ENCODE data around the gene CRYZL1. TPM values are rescaled to one million over a fixed set of nuclear protein-coding genes. Genes with fewer than 3 reads are reported as not detected.

Gene CRYZL1
- polyA plus RNA-seq (2013, experiment 1 of 2): 50.0 TPM
- 49.1 TPM for polyA plus RNA-seq (2013, experiment 2 of 2)

- peak within 1 kb of the TSS; percentile 89 for H2BK5ac ChIP-seq (ENCODE audit: low read length)
- peak within 1 kb of the TSS; percentile 51 for H3K14ac ChIP-seq (ENCODE audit: low read length)
- H4K91ac ChIP-seq (ENCODE audit: low read depth, low read length, poor library complexity): peak within 1 kb of the TSS; percentile 70
- peak within 1 kb of the TSS; percentile 67 for H3K4me2 ChIP-seq (ENCODE audit: insufficient read depth, low read length, poor library complexity, severe bottlenecking)
- H3K18ac ChIP-seq (ENCODE audit: low read length): peak within 1 kb of the TSS; percentile 99
- H3K4ac ChIP-seq (ENCODE audit: low read length): no peak within 1 kb of the TSS
- no CpG with 5 or more reads among the region's 38 CpGs for WGBS, 2 donors (ENCODE audit: extremely low coverage in 2 of 2, insufficient read length in 2 of 2, insufficient replicate concordance in 1 of 2)
- peak within 1 kb of the TSS; percentile 93 for H3K9ac ChIP-seq (ENCODE audit: low read depth, low read length, poor library complexity)
- peak within 1 kb of the TSS; percentile 91 for H3K27ac ChIP-seq (replicated peaks; ENCODE audit: low read length)
- peaks cover 0 to 22% of the 10 kb centered on the region in 2 donors for H3K36me3 ChIP-seq (replicated peaks in 1 of 2; ENCODE audit: control insufficient read depth in 2 of 2, insufficient read depth in 2 of 2, low read length in 2 of 2)
- peak within 1 kb of the TSS; percentile 75 to 96 for H3K4me3 ChIP-seq (ENCODE audit: low read length in 2 of 2)
- peak within 1 kb of the TSS; percentile 89 for H2AFZ ChIP-seq (ENCODE audit: low read length)
- no peak within 1 kb of the TSS for H2BK120ac ChIP-seq (ENCODE audit: low read depth, low read length)
- no peaks in the 10 kb centered on the region for H3K79me1 ChIP-seq (ENCODE audit: low read depth, low read length)
- H4K8ac ChIP-seq (ENCODE audit: low read depth, low read length): no peak within 1 kb of the TSS
- H2AK5ac ChIP-seq (ENCODE audit: low read depth, low read length): peak within 1 kb of the TSS; percentile 26
- DNase-seq (ENCODE audit: low spot score): peak; percentile 99
- H3K9me3 ChIP-seq (replicated peaks in 1 of 2; ENCODE audit: control insufficient read depth in 2 of 2, insufficient read depth in 1 of 2, low read depth in 1 of 2, low read length in 2 of 2): peaks cover 0 to 4% of the 10 kb centered on the region in 2 donors
- H3K23ac ChIP-seq (ENCODE audit: low read depth, low read length, poor library complexity): peak within 1 kb of the TSS; percentile 99
- H3K27me3 ChIP-seq (ENCODE audit: control insufficient read depth in 3 of 3, insufficient read depth in 3 of 3, low read depth in 1 of 3, low read length in 3 of 3): no peaks in the 10 kb centered on the region
- H2BK15ac ChIP-seq (ENCODE audit: low read length): peak within 1 kb of the TSS; percentile 66
- peak within 1 kb of the TSS; percentile 19 for H2BK12ac ChIP-seq (ENCODE audit: low read length)
- no peaks in the 10 kb centered on the region for H3K4me1 ChIP-seq (ENCODE audit: control insufficient read depth in 2 of 2, insufficient read depth in 1 of 2, low read depth in 1 of 2, low read length in 2 of 2)
Measured at GRCh38 chr21:33641352-33642026, at the start of gene CRYZL1. CRYZL1 (minus strand) TSS chr21:33641741; CDS start chr21:33631551, 10,190 bp downstream.

- H2BK12ac ChIP-seq (ENCODE audit: low read length): no peak overlapping the region
- H3K4me1 ChIP-seq (ENCODE audit: control insufficient read depth in 2 of 2, insufficient read depth in 1 of 2, low read depth in 1 of 2, low read length in 2 of 2): peaks cover 13 to 32% of the 10 kb centered on the region in 2 donors
- no peak overlapping the region for H2AK5ac ChIP-seq (ENCODE audit: low read depth, low read length)
- H3K9ac ChIP-seq (ENCODE audit: low read depth, low read length, poor library complexity): no peak overlapping the region
- no peak overlapping the region for H2BK120ac ChIP-seq (ENCODE audit: low read depth, low read length)
- no peak overlapping the region for H4K8ac ChIP-seq (ENCODE audit: low read depth, low read length)
- H3K4me3 ChIP-seq (ENCODE audit: low read length in 2 of 2): no peak overlapping the region
- no peak overlapping the region for H3K4ac ChIP-seq (ENCODE audit: low read length)
- H3K27me3 ChIP-seq (ENCODE audit: control insufficient read depth in 3 of 3, insufficient read depth in 3 of 3, low read depth in 1 of 3, low read length in 3 of 3): no peaks in the 10 kb centered on the region
- H3K27ac ChIP-seq (replicated peaks; ENCODE audit: low read length): no peak overlapping the region
- WGBS, 2 donors (ENCODE audit: extremely low coverage in 2 of 2, insufficient read length in 2 of 2, insufficient replicate concordance in 1 of 2): no CpG with 5 or more reads among the region's 5 CpGs
- H3K23ac ChIP-seq (ENCODE audit: low read depth, low read length, poor library complexity): no peak overlapping the region
- DNase-seq (ENCODE audit: low spot score): no peak
- no peaks in the 10 kb centered on the region for H3K9me3 ChIP-seq (replicated peaks in 1 of 2; ENCODE audit: control insufficient read depth in 2 of 2, insufficient read depth in 1 of 2, low read depth in 1 of 2, low read length in 2 of 2)
- H2AFZ ChIP-seq (ENCODE audit: low read length): no peak overlapping the region
- peaks cover 0 to 4% of the 10 kb centered on the region in 2 donors for H3K36me3 ChIP-seq (replicated peaks in 1 of 2; ENCODE audit: control insufficient read depth in 2 of 2, insufficient read depth in 2 of 2, low read length in 2 of 2)
- no peak overlapping the region for H4K91ac ChIP-seq (ENCODE audit: low read depth, low read length, poor library complexity)
- no peak overlapping the region for H3K4me2 ChIP-seq (ENCODE audit: insufficient read depth, low read length, poor library complexity, severe bottlenecking)
- H3K14ac ChIP-seq (ENCODE audit: low read length): no peak overlapping the region
- H3K79me1 ChIP-seq (ENCODE audit: low read depth, low read length): peaks cover 4% of the 10 kb centered on the region
- H3K18ac ChIP-seq (ENCODE audit: low read length): no peak overlapping the region
- H2BK15ac ChIP-seq (ENCODE audit: low read length): no peak overlapping the region
- no peak overlapping the region for H2BK5ac ChIP-seq (ENCODE audit: low read length)
Measured at GRCh38 chr21:33690874-33691273, 49.3 kb upstream of the CRYZL1 start.

- no peak overlapping the region for H2AFZ ChIP-seq (ENCODE audit: low read length)
- no peaks in the 10 kb centered on the region for H3K9me3 ChIP-seq (replicated peaks in 1 of 2; ENCODE audit: control insufficient read depth in 2 of 2, insufficient read depth in 1 of 2, low read depth in 1 of 2, low read length in 2 of 2)
- no peak for DNase-seq (ENCODE audit: low spot score)
- H3K4me2 ChIP-seq (ENCODE audit: insufficient read depth, low read length, poor library complexity, severe bottlenecking): no peak overlapping the region
- no peak overlapping the region for H4K91ac ChIP-seq (ENCODE audit: low read depth, low read length, poor library complexity)
- H2AK5ac ChIP-seq (ENCODE audit: low read depth, low read length): no peak overlapping the region
- H4K8ac ChIP-seq (ENCODE audit: low read depth, low read length): no peak overlapping the region
- H3K23ac ChIP-seq (ENCODE audit: low read depth, low read length, poor library complexity): no peak overlapping the region
- H3K27ac ChIP-seq (replicated peaks; ENCODE audit: low read length): no peak overlapping the region
- peaks cover 15 to 49% of the 10 kb centered on the region in 2 donors for H3K4me1 ChIP-seq (ENCODE audit: control insufficient read depth in 2 of 2, insufficient read depth in 1 of 2, low read depth in 1 of 2, low read length in 2 of 2)
- no peak overlapping the region for H3K4me3 ChIP-seq (ENCODE audit: low read length in 2 of 2)
- no peak overlapping the region for H2BK120ac ChIP-seq (ENCODE audit: low read depth, low read length)
- H3K9ac ChIP-seq (ENCODE audit: low read depth, low read length, poor library complexity): no peak overlapping the region
- peaks cover 0 to 4% of the 10 kb centered on the region in 2 donors for H3K36me3 ChIP-seq (replicated peaks in 1 of 2; ENCODE audit: control insufficient read depth in 2 of 2, insufficient read depth in 2 of 2, low read length in 2 of 2)
- no peak overlapping the region for H2BK15ac ChIP-seq (ENCODE audit: low read length)
- H2BK12ac ChIP-seq (ENCODE audit: low read length): no peak overlapping the region
- no peak overlapping the region for H2BK5ac ChIP-seq (ENCODE audit: low read length)
- H3K14ac ChIP-seq (ENCODE audit: low read length): no peak overlapping the region
- no peak overlapping the region for H3K18ac ChIP-seq (ENCODE audit: low read length)
- no peak overlapping the region for H3K4ac ChIP-seq (ENCODE audit: low read length)
- WGBS, 2 donors (ENCODE audit: extremely low coverage in 2 of 2, insufficient read length in 2 of 2, insufficient replicate concordance in 1 of 2): no CpG with 5 or more reads among the region's 1 CpG
- peaks cover 4% of the 10 kb centered on the region for H3K79me1 ChIP-seq (ENCODE audit: low read depth, low read length)
- H3K27me3 ChIP-seq (ENCODE audit: control insufficient read depth in 3 of 3, insufficient read depth in 3 of 3, low read depth in 1 of 3, low read length in 3 of 3): no peaks in the 10 kb centered on the region
Measured at GRCh38 chr21:33688353-33688752, 46.8 kb upstream of the CRYZL1 start.

- Histone ChIP-seq H4K91ac (ENCODE audit: low read depth, low read length, poor library complexity) (no peak overlapping the region), H2BK5ac (ENCODE audit: low read length) (no peak overlapping the region), H2BK12ac (ENCODE audit: low read length) (no peak overlapping the region), H3K4ac (ENCODE audit: low read length) (no peak overlapping the region), H3K4me1 (ENCODE audit: control insufficient read depth in 2 of 2, insufficient read depth in 1 of 2, low read depth in 1 of 2, low read length in 2 of 2) (peaks cover 18 to 54% of the 10 kb centered on the region in 2 donors), H4K8ac (ENCODE audit: low read depth, low read length) (no peak overlapping the region), H3K4me2 (ENCODE audit: insufficient read depth, low read length, poor library complexity, severe bottlenecking) (no peak overlapping the region), H3K9me3 (replicated peaks in 1 of 2; ENCODE audit: control insufficient read depth in 2 of 2, insufficient read depth in 1 of 2, low read depth in 1 of 2, low read length in 2 of 2) (no peaks in the 10 kb centered on the region), H2BK15ac (ENCODE audit: low read length) (no peak overlapping the region), H2AFZ (ENCODE audit: low read length) (no peak overlapping the region), H3K23ac (ENCODE audit: low read depth, low read length, poor library complexity) (no peak overlapping the region), H3K36me3 (replicated peaks in 1 of 2; ENCODE audit: control insufficient read depth in 2 of 2, insufficient read depth in 2 of 2, low read length in 2 of 2) (peaks cover 0 to 4% of the 10 kb centered on the region in 2 donors), H3K27ac (replicated peaks; ENCODE audit: low read length) (no peak overlapping the region), H3K18ac (ENCODE audit: low read length) (no peak overlapping the region), H3K27me3 (ENCODE audit: control insufficient read depth in 3 of 3, insufficient read depth in 3 of 3, low read depth in 1 of 3, low read length in 3 of 3) (no peaks in the 10 kb centered on the region), H3K9ac (ENCODE audit: low read depth, low read length, poor library complexity) (no peak overlapping the region), H3K79me1 (ENCODE audit: low read depth, low read length) (peaks cover 3% of the 10 kb centered on the region), H2BK120ac (ENCODE audit: low read depth, low read length) (no peak overlapping the region), H3K4me3 (ENCODE audit: low read length in 2 of 2) (no peak overlapping the region), H2AK5ac (ENCODE audit: low read depth, low read length) (no peak overlapping the region), H3K14ac (ENCODE audit: low read length) (no peak overlapping the region)
- no CpG with 5 or more reads among the region's 3 CpGs for WGBS, 2 donors (ENCODE audit: extremely low coverage in 2 of 2, insufficient read length in 2 of 2, insufficient replicate concordance in 1 of 2)
- no peak for DNase-seq (ENCODE audit: low spot score)
Measured at GRCh38 chr21:33687634-33688033, 46.1 kb upstream of the CRYZL1 start.
